Measurements from ENCODE around the gene SMG6.

- TF ChIP-seq GATA2 (IDR thresholded peaks at IDR 0.05; ENCODE audit: low read depth, low read length) (no peak), GATA3 (IDR thresholded peaks at IDR 0.05; ENCODE audit: low read depth, low read length) (no peak)
These were observed 29.2 kb downstream of the SMG6 start for GRCh38 chr17:2274414-2274813.

Measured in SH-SY5Y (cell line).